Muscle of leg (tissue), 11 donors: Measurements from ENCODE around the gene SPATA13. TPM values are rescaled to one million over a fixed set of nuclear protein-coding genes. Genes with fewer than 3 reads are reported as not detected.
"Not testable (repeated sequence)": the region's sequence is repeated elsewhere in the genome, so short reads cannot be mapped to it uniquely, and the experiment has no call there.

ENCODE experiments used
- DNase-seq: peaks from one replicate; pipeline ENCODE4 v3.0.0; 2013
- H3K27ac ChIP-seq: one replicate; pipeline ENCODE4 v1.5.1; 2013; ENCODE audit warnings: mild to moderate bottlenecking, low read length, control low read depth
- H3K27me3 ChIP-seq: one replicate; pipeline ENCODE4 v1.6.1; 2013; ENCODE audit warnings: low read length; ENCODE audit not compliant: control insufficient read depth, insufficient read depth
- H3K36me3 ChIP-seq: one replicate; pipeline ENCODE4 v1.6.1; 2013; ENCODE audit warnings: low read length; ENCODE audit not compliant: control insufficient read depth, insufficient read depth
- H3K4me1 ChIP-seq: one replicate; pipeline ENCODE4 v1.6.1; 2013; ENCODE audit warnings: low read length; ENCODE audit not compliant: control insufficient read depth, insufficient read depth
- H3K4me3 ChIP-seq: one replicate; pipeline ENCODE4 v1.5.1; 2013; ENCODE audit warnings: low read length, control low read depth
- H3K9me3 ChIP-seq: replicated peaks from 2 replicates; pipeline ENCODE4 v1.6.1; 2013; ENCODE audit warnings: low read depth, low read length; ENCODE audit not compliant: control insufficient read depth
- WGBS: methylation state at CpG from one replicate; pipeline ENCODE4 v1.1.5; 2013; ENCODE audit warnings: missing lambda C conversion rate; ENCODE audit not compliant: insufficient coverage; 5-methylcytosine and 5-hydroxymethylcytosine counted together
- polyA plus RNA-seq, 8 donors: library from polyadenylated mRNA; unstranded; fragments of 120-200 nt; gene quantifications; one replicate each; pipeline versions ENCODE4 v1.2.1 to v1.2.3, GENCODE V29; 2013; ENCODE audit warnings: inconsistent platforms in 1 of 8, low replicate concordance in 1 of 8; ENCODE audit not compliant: insufficient read length in 8 of 8, insufficient read depth in 1 of 8
- total RNA-seq: library from RNA; stranded (reverse); fragments of 120-200 nt; gene quantifications from one replicate; pipeline ENCODE4 v1.2.4, GENCODE V29; 2013

Gene SPATA13
- total and polyA plus RNA-seq, 9 donors: 2.7 to 4.5 (median 3.3) TPM

- Histone ChIP-seq H3K9me3 (peaks cover 6% of the 10 kb centered on the region), H3K27me3 (no peaks in the 10 kb centered on the region), H3K36me3 (no peaks in the 10 kb centered on the region), H3K27ac (no peak overlapping the region), H3K4me3 (no peak overlapping the region), H3K4me1 (no peaks in the 10 kb centered on the region)
- DNase-seq: no peak
- WGBS: no CpG with 5 or more reads among the region's 6 CpGs
These were observed 31.7 kb downstream of the SPATA13 start for GRCh38 chr13:24192057-24192810.

- WGBS: no CpG with 5 or more reads among the region's 1 CpG
- Histone ChIP-seq H3K27ac (no peak overlapping the region), H3K9me3 (peaks cover 6% of the 10 kb centered on the region), H3K4me1 (no peaks in the 10 kb centered on the region), H3K36me3 (no peaks in the 10 kb centered on the region), H3K27me3 (no peaks in the 10 kb centered on the region), H3K4me3 (no peak overlapping the region)
- no peak for DNase-seq
These were observed 32.3 kb downstream of the SPATA13 start for GRCh38 chr13:24192811-24193162.

DNA sequence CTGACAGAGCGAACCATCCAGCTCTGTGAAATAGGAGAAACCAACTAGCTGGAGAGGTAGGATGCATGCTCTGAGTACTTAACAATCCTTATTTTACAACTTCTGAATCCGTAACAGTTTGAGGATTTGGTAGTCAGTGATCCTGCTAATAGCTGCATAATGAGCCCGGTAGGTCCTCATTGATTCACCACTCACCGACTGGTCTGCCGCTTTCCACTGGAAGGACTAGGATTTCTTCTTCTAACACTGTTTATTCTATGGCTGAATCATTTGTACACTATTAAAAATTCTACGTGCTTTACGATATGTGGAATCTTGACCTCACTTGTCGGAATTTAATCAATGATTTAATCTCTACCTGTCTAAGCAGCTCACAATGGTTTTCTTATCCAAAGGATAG is 33.9 kb downstream of the SPATA13 start:
- Histone ChIP-seq H3K27me3 (no peaks in the 10 kb centered on the region), H3K4me3 (no peak overlapping the region), H3K36me3 (no peaks in the 10 kb centered on the region), H3K4me1 (no peaks in the 10 kb centered on the region), H3K9me3 (no peaks in the 10 kb centered on the region), H3K27ac (no peak overlapping the region)
- no peak for DNase-seq
- no CpG with 5 or more reads among the region's 8 CpGs for WGBS

DNA sequence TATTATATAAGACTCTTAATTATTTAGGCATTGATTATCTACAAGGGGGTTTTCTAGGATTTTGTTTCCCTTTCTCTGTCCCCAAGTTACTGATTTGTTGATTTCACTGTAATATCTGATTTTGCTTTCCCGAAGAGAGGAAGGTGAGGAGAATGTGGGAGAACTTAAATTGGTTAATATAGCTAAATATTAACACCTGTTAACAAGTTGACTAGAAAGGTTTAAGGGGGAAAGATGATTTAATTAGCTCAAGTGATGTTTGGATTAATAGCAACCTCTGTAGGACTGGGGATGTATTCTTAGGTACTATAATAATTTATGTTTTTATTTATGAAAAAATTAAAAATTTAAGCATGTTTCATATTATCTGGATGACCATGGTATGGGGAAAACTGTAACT is 35.1 kb downstream of the SPATA13 start:
- no CpG with 5 or more reads among the region's 1 CpG for WGBS
- no peaks in the 10 kb centered on the region for H3K36me3 ChIP-seq
- no peaks in the 10 kb centered on the region for H3K27me3 ChIP-seq
- no peak for DNase-seq
- no peak overlapping the region for H3K4me3 ChIP-seq
- H3K27ac ChIP-seq: no peak overlapping the region
- no peaks in the 10 kb centered on the region for H3K4me1 ChIP-seq
- no peaks in the 10 kb centered on the region for H3K9me3 ChIP-seq

- H3K27me3 ChIP-seq: no peaks in the 10 kb centered on the region
- no peaks in the 10 kb centered on the region for H3K4me1 ChIP-seq
- no peaks in the 10 kb centered on the region for H3K9me3 ChIP-seq
- H3K27ac ChIP-seq: no peak overlapping the region
- H3K4me3 ChIP-seq: no peak overlapping the region
- DNase-seq: no peak
- 0% methylated on average over 1 of the region's 4 CpGs for WGBS
- H3K36me3 ChIP-seq: no peaks in the 10 kb centered on the region
These were observed 36.2 kb downstream of the SPATA13 start for GRCh38 chr13:24196593-24197197.

DNA sequence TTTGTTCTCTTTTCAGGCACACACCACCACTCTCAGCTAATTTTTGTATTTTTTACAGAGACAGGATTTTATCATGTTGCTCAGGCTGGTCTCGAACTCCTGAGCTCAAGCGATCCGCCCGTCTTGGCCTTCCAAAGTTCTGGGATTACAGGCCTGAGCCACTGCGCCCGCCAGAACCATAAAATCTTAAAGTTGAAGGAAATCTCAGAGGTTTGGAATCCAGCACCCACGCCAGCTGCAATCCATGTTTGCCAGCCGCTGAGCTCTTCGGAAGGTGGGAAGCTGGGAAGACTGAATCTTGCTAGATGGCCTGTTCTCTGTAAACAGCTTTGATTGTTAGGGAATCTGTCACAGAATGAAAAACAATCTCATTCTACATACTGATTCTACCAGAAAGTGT is 38.5 kb downstream of the SPATA13 start:
- Histone ChIP-seq H3K36me3 (no peaks in the 10 kb centered on the region), H3K27me3 (no peaks in the 10 kb centered on the region), H3K27ac (no peak overlapping the region), H3K4me1 (no peaks in the 10 kb centered on the region), H3K9me3 (no peaks in the 10 kb centered on the region), H3K4me3 (no peak overlapping the region)
- WGBS: 72% methylated on average over 9 of the region's 9 CpGs
- peak; percentile 38 for DNase-seq

DNA sequence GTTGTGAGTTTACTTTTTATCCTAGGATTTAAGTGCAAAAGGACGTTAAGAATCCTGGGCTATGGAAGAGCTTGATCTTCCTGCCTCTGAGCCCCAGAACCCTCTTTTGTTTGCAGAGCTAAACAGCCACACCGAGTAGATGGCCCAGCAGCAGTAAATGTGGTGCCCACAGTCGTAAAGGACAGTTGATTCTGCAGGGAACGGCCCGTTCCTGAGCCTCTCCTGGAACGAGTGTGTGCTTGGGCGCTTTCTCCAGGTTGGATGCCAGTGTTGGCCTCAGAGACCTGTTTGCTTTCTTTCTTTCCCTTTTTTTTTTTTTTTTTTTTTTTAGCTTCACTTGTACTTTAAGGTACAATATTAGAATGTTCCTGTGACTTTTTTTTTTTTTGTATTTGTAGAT is 41.7 kb downstream of the SPATA13 start:
- Histone ChIP-seq H3K27ac (no peak overlapping the region), H3K36me3 (no peaks in the 10 kb centered on the region), H3K9me3 (no peaks in the 10 kb centered on the region), H3K4me1 (no peaks in the 10 kb centered on the region), H3K27me3 (no peaks in the 10 kb centered on the region), H3K4me3 (no peak overlapping the region)
- DNase-seq: no peak
- 59% methylated on average over 4 of the region's 7 CpGs for WGBS

GRCh38 chr13:24203273-24203672 is 42.8 kb downstream of the SPATA13 start:
- Histone ChIP-seq H3K27ac (peak overlapping the region; percentile 55), H3K9me3 (no peaks in the 10 kb centered on the region), H3K36me3 (no peaks in the 10 kb centered on the region), H3K4me3 (no peak overlapping the region), H3K4me1 (no peaks in the 10 kb centered on the region), H3K27me3 (no peaks in the 10 kb centered on the region)
- 33% methylated on average over 1 of the region's 3 CpGs for WGBS
- DNase-seq: no peak

GRCh38 chr13:24203811-24204210 is 43.3 kb downstream of the SPATA13 start:
- H3K27me3 ChIP-seq: no peaks in the 10 kb centered on the region
- no CpG with 5 or more reads among the region's 1 CpG for WGBS
- no peaks in the 10 kb centered on the region for H3K4me1 ChIP-seq
- no peaks in the 10 kb centered on the region for H3K36me3 ChIP-seq
- H3K9me3 ChIP-seq: no peaks in the 10 kb centered on the region
- no peak overlapping the region for H3K4me3 ChIP-seq
- peak overlapping the region; percentile 55 for H3K27ac ChIP-seq
- DNase-seq: peak; percentile 43

- H3K4me1 ChIP-seq: not testable (repeated sequence)
- WGBS: no CpG with 5 or more reads among the region's 1 CpG
These were observed 44.6 kb downstream of the SPATA13 start for GRCh38 chr13:24205076-24205475.

More at GRCh38 chr13:24205076-24205475, 44.6 kb downstream of the SPATA13 start:
- H3K27me3 ChIP-seq, H3K9me3 ChIP-seq, H3K36me3 ChIP-seq, H3K27ac ChIP-seq, H3K4me3 ChIP-seq, DNase-seq: not testable (repeated sequence)
